ENCODE data around the gene MARK1.

DNA sequence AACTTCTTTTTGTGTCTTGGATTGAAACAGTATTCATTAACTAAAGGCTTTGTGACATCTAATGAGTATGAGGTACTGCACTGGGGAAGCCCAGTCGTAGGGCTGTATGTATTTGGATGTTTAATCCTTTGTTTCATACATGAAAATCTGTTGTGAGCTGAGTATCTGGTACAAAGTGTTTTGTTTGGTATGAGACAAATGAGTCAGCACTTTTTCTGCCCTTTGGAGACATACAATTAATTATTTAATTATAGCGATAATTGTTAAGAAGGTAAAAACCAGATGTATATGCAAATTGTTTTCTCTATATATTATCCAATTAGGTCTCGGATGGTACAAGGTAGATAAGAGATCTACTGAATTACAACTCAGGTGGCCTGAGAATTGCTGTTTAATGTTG, 36.3 kb downstream of the MARK1 start:
- no peak for TF ChIP-seq REST (IDR thresholded peaks at IDR 0.05; ENCODE audit: low read depth, low read length)
- TF ChIP-seq TAF1 (IDR thresholded peaks at IDR 0.05; ENCODE audit: borderline replicate concordance, low read depth, low read length): no peak
- TF ChIP-seq, protein P1, sequence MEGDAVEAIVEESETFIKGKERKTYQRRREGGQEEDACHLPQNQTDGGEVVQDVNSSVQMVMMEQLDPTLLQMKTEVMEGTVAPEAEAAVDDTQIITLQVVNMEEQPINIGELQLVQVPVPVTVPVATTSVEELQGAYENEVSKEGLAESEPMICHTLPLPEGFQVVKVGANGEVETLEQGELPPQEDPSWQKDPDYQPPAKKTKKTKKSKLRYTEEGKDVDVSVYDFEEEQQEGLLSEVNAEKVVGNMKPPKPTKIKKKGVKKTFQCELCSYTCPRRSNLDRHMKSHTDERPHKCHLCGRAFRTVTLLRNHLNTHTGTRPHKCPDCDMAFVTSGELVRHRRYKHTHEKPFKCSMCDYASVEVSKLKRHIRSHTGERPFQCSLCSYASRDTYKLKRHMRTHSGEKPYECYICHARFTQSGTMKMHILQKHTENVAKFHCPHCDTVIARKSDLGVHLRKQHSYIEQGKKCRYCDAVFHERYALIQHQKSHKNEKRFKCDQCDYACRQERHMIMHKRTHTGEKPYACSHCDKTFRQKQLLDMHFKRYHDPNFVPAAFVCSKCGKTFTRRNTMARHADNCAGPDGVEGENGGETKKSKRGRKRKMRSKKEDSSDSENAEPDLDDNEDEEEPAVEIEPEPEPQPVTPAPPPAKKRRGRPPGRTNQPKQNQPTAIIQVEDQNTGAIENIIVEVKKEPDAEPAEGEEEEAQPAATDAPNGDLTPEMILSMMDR (IDR thresholded peaks at IDR 0.05 in 2 of 3, conservative IDR thresholded peaks at IDR 0.05 in 1 of 3; ENCODE audit: control insufficient read depth in 2 of 3, extremely low read depth in 1 of 3, insufficient read depth in 1 of 3, low read depth in 3 of 3, low read length in 3 of 3): no peak
- no peak for TF ChIP-seq ZNF24 (IDR thresholded peaks at IDR 0.05)
- no peak for TF ChIP-seq ZZZ3 (IDR thresholded peaks at IDR 0.05; ENCODE audit: control insufficient read depth, insufficient read length, low read depth)
- TF ChIP-seq ATF3 (IDR thresholded peaks at IDR 0.05; ENCODE audit: borderline replicate concordance, extremely low read depth, low read depth, low read length): no peak

Measured in GM12878 (cell line).